Heart right ventricle (tissue), 16 donors: ENCODE measurements around the gene ARMC7. TPM values are rescaled to one million over a fixed set of nuclear protein-coding genes. Genes with fewer than 3 reads are reported as not detected.
A peak's percentile ranks its signal among the peaks of the same experiment; 100 is the strongest.

ENCODE experiments used
- ATAC-seq, 8 donors: fragments of 200-7000 bp; cut with Tn5 transposase; one replicate each; pipeline ENCODE4 v1.9.1; 2020; ENCODE audit warnings: mild to moderate bottlenecking in 8 of 8, moderate library complexity in 8 of 8, moderate number of reproducible peaks in 1 of 8
- DNase-seq, 2 donors: peaks; one replicate each; pipeline ENCODE4 v3.0.0-alpha.2; 2020
- H3K27ac ChIP-seq, 10 donors: fragments of 200-600 bp; sonication (generic) in 2 of 10; one replicate each; pipeline versions ENCODE4 v1.5.0 to v1.8.0; 2020 to 2022; ENCODE audit warnings: mild to moderate bottlenecking in 3 of 10
- H3K27me3 ChIP-seq, 7 donors: fragments of 200-600 bp; one replicate each; pipeline ENCODE4 v1.8.0; 2021 to 2022; ENCODE audit warnings: mild to moderate bottlenecking in 2 of 7
- H3K36me3 ChIP-seq, 9 donors: fragments of 200-600 bp; sonication (generic) in 1 of 9; one replicate each; pipeline versions ENCODE4 v1.5.0 to v1.8.0; 2020 to 2022; ENCODE audit warnings: mild to moderate bottlenecking in 2 of 9
- H3K4me1 ChIP-seq, 9 donors: fragments of 200-600 bp; sonication (generic) in 1 of 9; one replicate each; pipeline versions ENCODE4 v1.5.0 to v1.8.0; 2020 to 2022; ENCODE audit warnings: mild to moderate bottlenecking in 4 of 9
- H3K4me3 ChIP-seq, 10 donors: fragments of 200-600 bp; sonication (generic) in 2 of 10; one replicate each; pipeline versions ENCODE4 v1.5.0 to v1.8.0; 2020 to 2022; ENCODE audit warnings: mild to moderate bottlenecking in 7 of 10, moderate library complexity in 2 of 10
- H3K9me3 ChIP-seq, 11 donors: fragments of 200-600 bp in 10 of 11; sonication (generic) in 2 of 11; one replicate each; pipeline versions ENCODE4 v1.5.0 to v1.8.0; 2013 to 2022; ENCODE audit warnings: mild to moderate bottlenecking in 2 of 11, control low read depth in 1 of 11, moderate library complexity in 1 of 11
- WGBS, 2 donors: extraction: QIAGEN DNeasy Blood & Tissue Kit; methylation state at CpG; one replicate each; pipeline ENCODE4 v1.1.7; 2013; ENCODE audit warnings: inconsistent platforms in 1 of 2; 5-methylcytosine and 5-hydroxymethylcytosine counted together
- intact Hi-C, 10 donors: fragments of 100-400 bp; cut with DNase I; formaldehyde crosslinking; loops; one replicate each; pipeline versions ENCODE4 v1.11.1 to v1.14.2; 2022
- polyA plus RNA-seq, 2 donors: library from polyadenylated mRNA; stranded (reverse); fragments of 200-250 nt; gene quantifications; one replicate each; pipeline ENCODE4 v1.2.3, GENCODE V29; 2013
- total RNA-seq, 10 donors: library from RNA; stranded (reverse); fragmentation: NEBNext Ultra II Directional in 3 of 10; extraction: Animal tissue kit (Norgen Biotek cat#: 25700) in 3 of 10; gene quantifications; one replicate each; pipeline versions ENCODE4 v1.2.1 to v1.2.4, GENCODE V29; 2021 to 2023
- TF ChIP-seq, protein P1 (sequence below), 9 donors: fragments of 200-600 bp; sonication (generic) in 2 of 9; IDR thresholded peaks; one replicate each; pipeline versions ENCODE4 v1.5.0 to v1.8.0; 2021 to 2022; ENCODE audit warnings: antibody characterized with exemption in 9 of 9, mild to moderate bottlenecking in 5 of 9, moderate library complexity in 1 of 9
- donor health status: Arrhythmogenic right ventricular cardiomyopathy.
- donor health status: ischemic (EF 13 %, LVEDD 7.1; RV severe dilation, severe dysfunction).
- donor health status: healthy with polysubstance abuse.
- donor health status: DM: no; HTN: yes; CAD: no.
- donor health status: DM: no; HTN: no; CAD: no.
- donor health status: ischemic (EF 25% LVEDD 6.9; RV normal size, moderate dysfunction).
- donor health status: ischemic (EF 25% LVEDD 5.7; RV mildly dilated, moderate dysfunction).
- donor health status: healthy.
- donor health status: DM: yes; HTN: yes; CAD: no.
- donor health status: Ischemic cardiomyopathy.
- donor health status: ischemic (EF 35%, LVEDD 5.7; RV mildly dilated, moderate dysfunction).
- donor health status: nonischemic (EF 11% LVEDD 7.7; RV severe dilation, severe dysfunction).
- donor health status: DM: yes; HTN: yes; CAD: no.
- donor health status: PGD.
- donor health status: ischemic (EF 29% LVEDD 5.4; RV normal size, mild dysfunction).
- donor health status: nonischemic (EF 23%, LVEDD 6.1; RV moderate dilation, normal function).

The ARMC7 gene
- total and polyA plus RNA-seq, 12 donors: 3.1 to 7.9 (median 5.2) TPM

DNA sequence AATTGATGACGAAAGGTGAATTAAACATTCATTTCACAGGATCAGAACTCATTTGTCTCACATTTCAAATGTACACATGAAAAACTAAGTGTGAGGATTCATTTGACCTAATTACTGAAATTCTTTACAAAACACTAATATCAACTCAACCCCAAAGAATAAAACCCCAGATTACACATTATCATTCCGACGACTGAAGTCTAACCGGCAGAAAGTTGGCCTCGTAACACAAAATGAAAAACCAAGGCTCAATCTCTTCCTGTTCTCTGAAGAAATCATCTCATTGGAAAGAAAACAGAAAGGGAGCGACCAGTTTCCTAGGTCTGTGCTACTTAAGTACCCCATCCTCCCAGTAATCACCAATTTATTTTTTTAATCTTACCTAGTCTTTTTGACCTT lies 42.8 kb downstream of the ARMC7 start:
- no peaks in the 10 kb centered on the region for H3K9me3 ChIP-seq
- peaks cover 0 to 12% (median 0%) of the 10 kb centered on the region in 9 donors for H3K36me3 ChIP-seq
- peaks cover 0 to 39% (median 13%) of the 10 kb centered on the region in 9 donors for H3K4me1 ChIP-seq
- WGBS, 2 donors: 86 to 90% methylated on average over 6 of the region's 6 CpGs
- ATAC-seq: no peak
- no peak overlapping the region for H3K27ac ChIP-seq
- intact Hi-C loops: loop anchor here in 2 of 10 donors (5.0 kb wide), 1 partner anchor 40 kb away; no protein-coding TSS in a partner anchor
- TF ChIP-seq, protein P1, sequence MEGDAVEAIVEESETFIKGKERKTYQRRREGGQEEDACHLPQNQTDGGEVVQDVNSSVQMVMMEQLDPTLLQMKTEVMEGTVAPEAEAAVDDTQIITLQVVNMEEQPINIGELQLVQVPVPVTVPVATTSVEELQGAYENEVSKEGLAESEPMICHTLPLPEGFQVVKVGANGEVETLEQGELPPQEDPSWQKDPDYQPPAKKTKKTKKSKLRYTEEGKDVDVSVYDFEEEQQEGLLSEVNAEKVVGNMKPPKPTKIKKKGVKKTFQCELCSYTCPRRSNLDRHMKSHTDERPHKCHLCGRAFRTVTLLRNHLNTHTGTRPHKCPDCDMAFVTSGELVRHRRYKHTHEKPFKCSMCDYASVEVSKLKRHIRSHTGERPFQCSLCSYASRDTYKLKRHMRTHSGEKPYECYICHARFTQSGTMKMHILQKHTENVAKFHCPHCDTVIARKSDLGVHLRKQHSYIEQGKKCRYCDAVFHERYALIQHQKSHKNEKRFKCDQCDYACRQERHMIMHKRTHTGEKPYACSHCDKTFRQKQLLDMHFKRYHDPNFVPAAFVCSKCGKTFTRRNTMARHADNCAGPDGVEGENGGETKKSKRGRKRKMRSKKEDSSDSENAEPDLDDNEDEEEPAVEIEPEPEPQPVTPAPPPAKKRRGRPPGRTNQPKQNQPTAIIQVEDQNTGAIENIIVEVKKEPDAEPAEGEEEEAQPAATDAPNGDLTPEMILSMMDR (IDR thresholded peaks at IDR 0.05): no peak
- DNase-seq: no peak
- no peaks in the 10 kb centered on the region for H3K27me3 ChIP-seq
- H3K4me3 ChIP-seq: peak overlapping the region in 1 of 10 donors; percentile 89

DNA sequence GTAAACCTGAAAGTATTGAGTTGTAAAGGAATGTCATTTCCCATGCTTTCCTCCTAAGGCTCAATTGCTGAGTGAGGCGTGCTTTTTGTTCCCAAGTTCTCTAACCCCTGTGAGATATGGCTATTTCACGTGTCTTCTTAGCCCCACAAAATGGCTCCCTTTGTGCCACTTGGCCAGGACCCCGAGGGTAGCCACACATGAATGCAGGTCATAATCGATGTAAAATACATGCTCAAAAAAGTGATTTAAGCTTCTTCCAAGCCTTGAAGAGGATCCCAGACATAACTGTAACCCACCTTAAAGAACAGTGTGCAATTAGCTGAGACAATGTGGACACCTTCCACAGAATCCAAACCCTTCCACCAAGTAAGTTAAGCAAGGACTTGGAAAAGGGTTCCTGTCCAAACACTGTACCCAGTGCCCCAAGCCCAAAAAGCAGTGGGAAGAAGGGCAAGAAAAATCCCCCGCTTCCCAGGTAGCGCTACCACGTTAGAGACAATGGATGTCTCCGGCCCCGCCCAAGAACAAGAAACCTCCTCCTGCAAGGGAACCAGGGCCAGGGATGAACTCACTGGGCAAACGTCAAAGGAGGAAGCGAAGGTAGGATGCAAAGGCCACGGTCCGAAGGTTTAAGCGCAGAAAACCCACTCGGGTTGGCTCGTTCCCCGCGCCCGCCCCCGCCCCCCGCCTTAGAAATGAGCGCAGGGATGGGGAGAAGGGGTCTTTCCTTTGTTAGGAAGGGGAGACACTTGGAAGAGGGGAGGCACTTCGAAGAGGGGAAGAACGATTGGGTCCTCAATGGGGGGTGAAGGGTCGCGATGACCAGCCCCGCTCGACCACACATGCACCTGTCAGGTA lies 43.4 kb downstream of the ARMC7 start:
- WGBS, 2 donors: 5 to 8% methylated on average over 28 of the region's 28 CpGs
- Histone ChIP-seq H3K27me3 (no peaks in the 10 kb centered on the region), H3K4me3 (peak overlapping the region; percentile 43 to 93 (median 80)), H3K9me3 (no peaks in the 10 kb centered on the region), H3K27ac (peak overlapping the region in 1 of 10 donors; percentile 94), H3K36me3 (peaks cover 0 to 6% (median 0%) of the 10 kb centered on the region in 9 donors), H3K4me1 (peaks cover 0 to 35% (median 13%) of the 10 kb centered on the region in 9 donors)
- intact Hi-C loops: loop anchor here in 2 of 10 donors (5.0 kb wide), 1 partner anchor 41 kb away; no protein-coding TSS in a partner anchor
- ATAC-seq (no peak), DNase-seq (peak in 1 of 2 donors; percentile 17)
- TF ChIP-seq, protein P1 (IDR thresholded peaks at IDR 0.05): no peak

DNA sequence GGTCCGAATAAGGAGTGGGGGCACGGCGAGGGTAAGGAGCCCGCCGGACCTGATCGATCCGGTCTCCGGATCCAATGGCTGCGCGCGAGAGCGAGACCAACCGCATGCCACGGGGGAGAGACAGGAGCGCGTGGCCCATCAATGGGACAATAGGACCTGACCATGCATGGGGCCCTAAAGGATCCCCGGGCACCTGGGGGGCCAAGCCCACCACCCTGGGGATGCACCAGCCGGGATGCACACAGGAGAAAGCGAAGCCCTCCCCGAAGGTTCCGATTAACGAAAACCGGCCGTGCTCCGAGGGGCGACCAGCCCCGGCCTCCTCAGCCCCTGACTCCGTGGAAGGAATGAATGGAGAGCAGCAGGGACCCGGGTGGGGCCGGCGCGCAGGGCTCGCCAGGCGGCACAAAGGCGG lies 44.0 kb downstream of the ARMC7 start:
- intact Hi-C loops: loop anchor here in 2 of 10 donors (2.0 to 5.0 kb wide), 2 partner anchors 29 to 41 kb away; partner anchors contain the start of gene SUMO2 (in 1 of the 2)
- Histone ChIP-seq H3K27ac (peak overlapping the region in 9 of 10 donors; percentile 52 to 94 (median 84)), H3K27me3 (no peaks in the 10 kb centered on the region), H3K4me3 (peak overlapping the region; percentile 43 to 93 (median 80)), H3K4me1 (peaks cover 0 to 29% (median 13%) of the 10 kb centered on the region in 9 donors), H3K36me3 (peaks cover 0 to 4% (median 0%) of the 10 kb centered on the region in 9 donors), H3K9me3 (no peaks in the 10 kb centered on the region)
- TF ChIP-seq, protein P1 (IDR thresholded peaks at IDR 0.05): no peak
- DNase-seq (no peak), ATAC-seq (no peak)
- 1% methylated on average over 35 of the region's 35 CpGs for WGBS, 2 donors
